ENCODE data around the gene CAPN1. TPM values are rescaled to one million over a fixed set of nuclear protein-coding genes. Genes with fewer than 3 reads are reported as not detected.

Gene CAPN1
- total RNA-seq, 1 donor from 2014 or later = 179 TPM

- Histone ChIP-seq H3K36me3 (peaks cover 34% of the 10 kb centered on the region), H3K27ac (no peak overlapping the region), H3K4me1 (peaks cover 25% of the 10 kb centered on the region), H3K4me3 (no peak overlapping the region), H3K27me3 (no peaks in the 10 kb centered on the region), H3K9me3 (no peaks in the 10 kb centered on the region)
- DNase-seq = no peak
- ATAC-seq = no peak
- intact Hi-C loops (cut with DNase I) = no loop called here
- TF ChIP-seq, protein P1, sequence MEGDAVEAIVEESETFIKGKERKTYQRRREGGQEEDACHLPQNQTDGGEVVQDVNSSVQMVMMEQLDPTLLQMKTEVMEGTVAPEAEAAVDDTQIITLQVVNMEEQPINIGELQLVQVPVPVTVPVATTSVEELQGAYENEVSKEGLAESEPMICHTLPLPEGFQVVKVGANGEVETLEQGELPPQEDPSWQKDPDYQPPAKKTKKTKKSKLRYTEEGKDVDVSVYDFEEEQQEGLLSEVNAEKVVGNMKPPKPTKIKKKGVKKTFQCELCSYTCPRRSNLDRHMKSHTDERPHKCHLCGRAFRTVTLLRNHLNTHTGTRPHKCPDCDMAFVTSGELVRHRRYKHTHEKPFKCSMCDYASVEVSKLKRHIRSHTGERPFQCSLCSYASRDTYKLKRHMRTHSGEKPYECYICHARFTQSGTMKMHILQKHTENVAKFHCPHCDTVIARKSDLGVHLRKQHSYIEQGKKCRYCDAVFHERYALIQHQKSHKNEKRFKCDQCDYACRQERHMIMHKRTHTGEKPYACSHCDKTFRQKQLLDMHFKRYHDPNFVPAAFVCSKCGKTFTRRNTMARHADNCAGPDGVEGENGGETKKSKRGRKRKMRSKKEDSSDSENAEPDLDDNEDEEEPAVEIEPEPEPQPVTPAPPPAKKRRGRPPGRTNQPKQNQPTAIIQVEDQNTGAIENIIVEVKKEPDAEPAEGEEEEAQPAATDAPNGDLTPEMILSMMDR (IDR thresholded peaks at IDR 0.05) = no peak
These were observed 2.4 kb downstream of the CAPN1 start for GRCh38 chr11:65184146-65184545.

DNA sequence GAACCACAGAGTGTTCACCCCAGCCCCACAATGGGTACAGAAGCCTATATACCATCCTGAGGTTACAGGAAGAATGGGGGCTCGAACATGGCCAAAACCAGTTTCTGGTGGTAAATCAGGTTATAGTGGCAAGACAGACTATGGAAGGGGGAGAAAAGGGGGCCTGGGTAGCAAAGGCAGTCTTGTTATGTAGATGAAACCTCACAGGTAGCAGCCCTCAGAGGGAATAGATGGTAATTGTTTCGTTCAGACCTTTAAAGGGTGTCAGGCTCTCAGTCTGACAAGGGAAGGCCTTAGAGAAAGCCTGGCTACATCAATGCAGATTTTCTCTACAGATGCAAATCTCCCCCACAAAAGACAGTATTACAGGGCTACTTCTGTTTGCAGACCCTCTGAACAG lies 3.4 kb downstream of the CAPN1 start:
- H3K9me3 ChIP-seq = no peaks in the 10 kb centered on the region
- DNase-seq (no peak), ATAC-seq (no peak)
- intact Hi-C loops (cut with DNase I) = no loop called here
- TF ChIP-seq, protein P1 (IDR thresholded peaks at IDR 0.05) = no peak
- H3K4me1 ChIP-seq = peaks cover 25% of the 10 kb centered on the region
- H3K27me3 ChIP-seq = no peaks in the 10 kb centered on the region
- no peak overlapping the region for H3K4me3 ChIP-seq
- H3K36me3 ChIP-seq = peaks cover 45% of the 10 kb centered on the region
- H3K27ac ChIP-seq = no peak overlapping the region

GRCh38 chr11:65185869-65186341 lies 4.2 kb downstream of the CAPN1 start:
- Histone ChIP-seq H3K36me3 (peaks cover 52% of the 10 kb centered on the region), H3K9me3 (no peaks in the 10 kb centered on the region), H3K4me3 (no peak overlapping the region), H3K27ac (no peak overlapping the region), H3K27me3 (no peaks in the 10 kb centered on the region), H3K4me1 (peaks cover 20% of the 10 kb centered on the region)
- intact Hi-C loops (cut with DNase I) = no loop called here
- TF ChIP-seq, protein P1 (IDR thresholded peaks at IDR 0.05) = no peak
- ATAC-seq (no peak), DNase-seq (no peak)

DNA sequence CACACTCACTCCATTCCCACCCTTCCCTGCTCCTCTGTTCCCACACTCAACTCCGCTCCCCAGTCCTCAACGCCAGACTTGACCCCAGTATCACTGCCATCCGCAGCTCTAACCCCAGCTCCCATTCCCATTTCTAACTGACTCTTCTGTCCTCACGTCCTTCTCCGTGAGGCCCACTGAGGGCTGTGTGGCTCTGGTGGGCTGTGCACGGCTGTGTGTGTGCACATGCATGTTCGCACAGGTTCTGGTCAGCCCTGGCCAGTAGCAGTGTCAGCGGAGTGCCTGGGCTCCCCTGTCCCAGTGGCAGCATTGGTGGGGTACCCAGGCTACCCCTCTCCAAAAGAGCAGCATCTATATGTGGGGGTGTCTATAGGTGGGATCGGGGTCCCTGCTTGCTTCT lies 5.0 kb downstream of the CAPN1 start:
- Histone ChIP-seq H3K4me3 (no peak overlapping the region), H3K9me3 (no peaks in the 10 kb centered on the region), H3K27ac (no peak overlapping the region), H3K36me3 (peaks cover 60% of the 10 kb centered on the region), H3K4me1 (peaks cover 20% of the 10 kb centered on the region), H3K27me3 (no peaks in the 10 kb centered on the region)
- intact Hi-C loops (cut with DNase I) = no loop called here
- TF ChIP-seq, protein P1 (IDR thresholded peaks at IDR 0.05) = no peak
- no peak for DNase-seq
- no peak for ATAC-seq

- H3K27ac ChIP-seq = no peak overlapping the region
- H3K4me1 ChIP-seq = peaks cover 20% of the 10 kb centered on the region
- ATAC-seq (no peak), DNase-seq (no peak)
- intact Hi-C loops (cut with DNase I) = no loop called here
- H3K4me3 ChIP-seq = no peak overlapping the region
- TF ChIP-seq, protein P1 (IDR thresholded peaks at IDR 0.05) = no peak
- H3K36me3 ChIP-seq = peaks cover 65% of the 10 kb centered on the region
- H3K9me3 ChIP-seq = no peaks in the 10 kb centered on the region
- H3K27me3 ChIP-seq = no peaks in the 10 kb centered on the region
These were observed 5.5 kb downstream of the CAPN1 start for GRCh38 chr11:65187146-65187675.

- no peaks in the 10 kb centered on the region for H3K27me3 ChIP-seq
- no peak overlapping the region for H3K4me3 ChIP-seq
- no peaks in the 10 kb centered on the region for H3K9me3 ChIP-seq
- intact Hi-C loops (cut with DNase I) = no loop called here
- TF ChIP-seq, protein P1 (IDR thresholded peaks at IDR 0.05) = no peak
- H3K27ac ChIP-seq = no peak overlapping the region
- peaks cover 71% of the 10 kb centered on the region for H3K36me3 ChIP-seq
- DNase-seq (no peak), ATAC-seq (no peak)
- H3K4me1 ChIP-seq = peaks cover 12% of the 10 kb centered on the region
These were observed 6.3 kb downstream of the CAPN1 start for GRCh38 chr11:65187971-65188461.
